NCI-H1694 (cell line): ENCODE data around the gene ETS2.
A peak's percentile ranks its signal among the peaks of the same experiment; 100 is the strongest.

Experiments used
- DNase-seq: peaks from one replicate; lab custom pipeline; 2025; lab: John Stamatoyannopoulos, UW

ETS2 gene

GRCh38 chr21:38802050-38803026 lies 3.4 kb upstream of the ETS2 start:
- DNase-seq = no peak

- DNase-seq = no peak
Measured at GRCh38 chr21:38803075-38803660, 2.6 kb upstream of the ETS2 start.

GRCh38 chr21:38804030-38804788 lies 1.5 kb upstream of the ETS2 start:
- DNase-seq = no peak

GRCh38 chr21:38804789-38805327 lies 871 bp upstream of the ETS2 start:
- DNase-seq = peak; percentile 54

GRCh38 chr21:38806153-38806941 lies 618 bp downstream of the ETS2 start:
- DNase-seq = no peak

- no peak for DNase-seq
Measured at GRCh38 chr21:38806942-38807284, 1.2 kb downstream of the ETS2 start.

GRCh38 chr21:38807441-38807871 lies 1.7 kb downstream of the ETS2 start:
- no peak for DNase-seq

- DNase-seq = no peak
Measured at GRCh38 chr21:38807986-38808385, 2.3 kb downstream of the ETS2 start.

GRCh38 chr21:38809198-38809878 lies 3.6 kb downstream of the ETS2 start:
- no peak for DNase-seq

- DNase-seq = no peak
Measured at GRCh38 chr21:38810034-38810825, 4.5 kb downstream of the ETS2 start.

GRCh38 chr21:38810826-38811164 lies 5.1 kb downstream of the ETS2 start:
- no peak for DNase-seq

- no peak for DNase-seq
Measured at GRCh38 chr21:38811257-38811656, 5.5 kb downstream of the ETS2 start.

GRCh38 chr21:38813143-38813542 lies 7.4 kb downstream of the ETS2 start:
- no peak for DNase-seq

- no peak for DNase-seq
Measured at GRCh38 chr21:38813547-38813946, 7.8 kb downstream of the ETS2 start.

- no peak for DNase-seq
Measured at GRCh38 chr21:38814126-38815059, 8.7 kb downstream of the ETS2 start.

GRCh38 chr21:38815060-38815405 lies 9.3 kb downstream of the ETS2 start:
- no peak for DNase-seq

GRCh38 chr21:38816400-38816977 lies 10.8 kb downstream of the ETS2 start:
- peak; percentile 22 for DNase-seq

- no peak for DNase-seq
Measured at GRCh38 chr21:38817371-38818324, 11.9 kb downstream of the ETS2 start.
